Measurements from ENCODE around the gene ARHGEF9.

The ARHGEF9 gene

DNA sequence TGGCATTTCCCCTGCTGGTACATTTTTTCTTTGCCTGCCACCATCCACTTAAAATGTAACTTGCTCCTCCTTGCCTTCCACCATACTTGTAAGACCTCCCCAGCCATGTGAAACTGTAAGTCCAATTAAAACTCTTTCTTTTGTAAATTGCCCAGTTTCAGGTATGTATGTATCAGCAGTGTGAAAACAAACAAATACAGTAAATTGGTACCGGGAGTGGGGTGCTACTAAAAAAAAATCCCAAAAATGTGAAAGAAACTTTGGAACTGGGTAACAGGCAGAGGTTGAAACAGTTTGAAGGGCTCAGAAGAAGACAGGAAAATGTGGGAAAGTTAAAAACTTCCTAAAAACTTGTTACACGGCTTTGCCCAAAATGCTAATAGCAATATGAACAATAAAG, 16.3 kb downstream of the ARHGEF9 start:
- no peaks in the 10 kb centered on the region for H3K9me3 ChIP-seq (replicated peaks; ENCODE audit: insufficient read depth, low read length)
- DNase-seq, result no peak
- H3K36me3 ChIP-seq (replicated peaks; ENCODE audit: insufficient read depth, low read length), result no peaks in the 10 kb centered on the region
- no peaks in the 10 kb centered on the region for H3K27me3 ChIP-seq (replicated peaks; ENCODE audit: insufficient read depth, low read length)
- no peaks in the 10 kb centered on the region for H3K4me1 ChIP-seq (ENCODE audit: low read length)
- no peak for TF ChIP-seq EZH2phosphoT487 (IDR thresholded peaks at IDR 0.05; ENCODE audit: low read length)
- TF ChIP-seq, protein P1, sequence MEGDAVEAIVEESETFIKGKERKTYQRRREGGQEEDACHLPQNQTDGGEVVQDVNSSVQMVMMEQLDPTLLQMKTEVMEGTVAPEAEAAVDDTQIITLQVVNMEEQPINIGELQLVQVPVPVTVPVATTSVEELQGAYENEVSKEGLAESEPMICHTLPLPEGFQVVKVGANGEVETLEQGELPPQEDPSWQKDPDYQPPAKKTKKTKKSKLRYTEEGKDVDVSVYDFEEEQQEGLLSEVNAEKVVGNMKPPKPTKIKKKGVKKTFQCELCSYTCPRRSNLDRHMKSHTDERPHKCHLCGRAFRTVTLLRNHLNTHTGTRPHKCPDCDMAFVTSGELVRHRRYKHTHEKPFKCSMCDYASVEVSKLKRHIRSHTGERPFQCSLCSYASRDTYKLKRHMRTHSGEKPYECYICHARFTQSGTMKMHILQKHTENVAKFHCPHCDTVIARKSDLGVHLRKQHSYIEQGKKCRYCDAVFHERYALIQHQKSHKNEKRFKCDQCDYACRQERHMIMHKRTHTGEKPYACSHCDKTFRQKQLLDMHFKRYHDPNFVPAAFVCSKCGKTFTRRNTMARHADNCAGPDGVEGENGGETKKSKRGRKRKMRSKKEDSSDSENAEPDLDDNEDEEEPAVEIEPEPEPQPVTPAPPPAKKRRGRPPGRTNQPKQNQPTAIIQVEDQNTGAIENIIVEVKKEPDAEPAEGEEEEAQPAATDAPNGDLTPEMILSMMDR (IDR thresholded peaks at IDR 0.05; ENCODE audit: low read length), result no peak
- no peak for TF ChIP-seq EZH2 (optimal IDR thresholded peaks at IDR 0.05; ENCODE audit: low read depth, low read length)
- no peaks in the 10 kb centered on the region for H4K20me1 ChIP-seq (ENCODE audit: insufficient read depth, low read length)
- no peak overlapping the region for H3K4me3 ChIP-seq (ENCODE audit: low read length)
- H3K9ac ChIP-seq (ENCODE audit: low read length), result no peak overlapping the region
- H3F3A ChIP-seq (ENCODE audit: insufficient read depth, low read length), result no peaks in the 10 kb centered on the region
- H2AFZ ChIP-seq (ENCODE audit: low read length), result no peak overlapping the region
- no peaks in the 10 kb centered on the region for H3K9me2 ChIP-seq (replicated peaks; ENCODE audit: insufficient read depth, low read length)
- no peak overlapping the region for H3K27ac ChIP-seq (ENCODE audit: low read length)
- no peak overlapping the region for H3K4me2 ChIP-seq (ENCODE audit: low read depth, low read length)
- no peaks in the 10 kb centered on the region for H3K79me2 ChIP-seq (ENCODE audit: low read length)

DNA sequence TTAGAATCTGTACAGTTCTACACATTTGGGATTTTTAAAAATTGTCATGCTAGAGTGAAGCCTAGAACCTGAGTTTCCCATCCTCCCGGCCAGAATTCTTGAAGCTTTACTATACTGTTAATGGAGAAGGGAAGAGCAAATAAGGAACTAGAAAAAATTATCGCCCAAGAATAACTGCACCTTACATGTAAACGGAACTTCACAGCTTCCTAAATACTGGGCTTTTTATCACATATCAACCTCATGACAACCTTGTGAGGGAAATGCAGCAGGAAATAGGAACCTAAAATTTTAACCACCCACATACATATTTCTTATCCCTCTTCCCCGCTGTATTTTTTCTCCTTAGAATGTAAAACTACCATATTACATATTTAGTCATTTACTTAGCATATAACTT, 19.3 kb downstream of the ARHGEF9 start:
- no peak overlapping the region for H3K4me3 ChIP-seq (ENCODE audit: low read length)
- no peaks in the 10 kb centered on the region for H3K27me3 ChIP-seq (replicated peaks; ENCODE audit: insufficient read depth, low read length)
- no peaks in the 10 kb centered on the region for H3K36me3 ChIP-seq (replicated peaks; ENCODE audit: insufficient read depth, low read length)
- no peaks in the 10 kb centered on the region for H3K9me2 ChIP-seq (replicated peaks; ENCODE audit: insufficient read depth, low read length)
- no peak overlapping the region for H3K27ac ChIP-seq (ENCODE audit: low read length)
- H4K20me1 ChIP-seq (ENCODE audit: insufficient read depth, low read length), result no peaks in the 10 kb centered on the region
- H3K9ac ChIP-seq (ENCODE audit: low read length), result no peak overlapping the region
- H3K79me2 ChIP-seq (ENCODE audit: low read length), result no peaks in the 10 kb centered on the region
- TF ChIP-seq, protein P1 (IDR thresholded peaks at IDR 0.05; ENCODE audit: low read length), result no peak
- no peak for TF ChIP-seq EZH2phosphoT487 (IDR thresholded peaks at IDR 0.05; ENCODE audit: low read length)
- no peak for TF ChIP-seq EZH2 (optimal IDR thresholded peaks at IDR 0.05; ENCODE audit: low read depth, low read length)
- H3K4me2 ChIP-seq (ENCODE audit: low read depth, low read length), result no peak overlapping the region
- no peaks in the 10 kb centered on the region for H3F3A ChIP-seq (ENCODE audit: insufficient read depth, low read length)
- DNase-seq, result no peak
- no peak overlapping the region for H2AFZ ChIP-seq (ENCODE audit: low read length)
- no peaks in the 10 kb centered on the region for H3K9me3 ChIP-seq (replicated peaks; ENCODE audit: insufficient read depth, low read length)
- peaks cover 17% of the 10 kb centered on the region for H3K4me1 ChIP-seq (ENCODE audit: low read length)

DNA sequence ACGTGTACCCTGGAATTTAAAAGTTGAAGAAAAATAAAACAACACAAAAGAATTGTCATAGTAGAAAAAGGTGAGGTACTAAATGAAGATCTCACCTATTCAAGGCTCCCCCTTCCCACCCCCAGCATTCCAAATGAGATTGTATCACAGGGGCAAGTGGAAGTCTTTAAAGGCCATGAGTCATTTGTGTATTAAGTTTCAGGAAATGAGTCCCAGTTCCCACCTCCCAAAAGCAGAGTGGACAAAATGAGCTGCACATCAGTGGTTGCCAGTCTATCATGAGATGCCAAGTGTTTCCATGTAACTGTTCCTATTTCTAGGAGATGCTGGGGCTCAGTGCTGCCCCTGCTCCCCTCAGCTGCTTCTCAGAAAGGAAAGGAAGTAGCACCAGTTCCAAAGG, 20.1 kb downstream of the ARHGEF9 start:
- H3K4me2 ChIP-seq (ENCODE audit: low read depth, low read length), result no peak overlapping the region
- no peak overlapping the region for H3K27ac ChIP-seq (ENCODE audit: low read length)
- DNase-seq, result no peak
- H3K4me3 ChIP-seq (ENCODE audit: low read length), result no peak overlapping the region
- no peaks in the 10 kb centered on the region for H3K79me2 ChIP-seq (ENCODE audit: low read length)
- no peaks in the 10 kb centered on the region for H3K36me3 ChIP-seq (replicated peaks; ENCODE audit: insufficient read depth, low read length)
- no peaks in the 10 kb centered on the region for H3K9me3 ChIP-seq (replicated peaks; ENCODE audit: insufficient read depth, low read length)
- H4K20me1 ChIP-seq (ENCODE audit: insufficient read depth, low read length), result no peaks in the 10 kb centered on the region
- no peaks in the 10 kb centered on the region for H3K27me3 ChIP-seq (replicated peaks; ENCODE audit: insufficient read depth, low read length)
- TF ChIP-seq EZH2phosphoT487 (IDR thresholded peaks at IDR 0.05; ENCODE audit: low read length) (no peak), EZH2 (optimal IDR thresholded peaks at IDR 0.05; ENCODE audit: low read depth, low read length) (no peak)
- TF ChIP-seq, protein P1 (IDR thresholded peaks at IDR 0.05; ENCODE audit: low read length), result no peak
- no peaks in the 10 kb centered on the region for H3F3A ChIP-seq (ENCODE audit: insufficient read depth, low read length)
- no peak overlapping the region for H2AFZ ChIP-seq (ENCODE audit: low read length)
- H3K9ac ChIP-seq (ENCODE audit: low read length), result no peak overlapping the region
- H3K9me2 ChIP-seq (replicated peaks; ENCODE audit: insufficient read depth, low read length), result no peaks in the 10 kb centered on the region
- peaks cover 22% of the 10 kb centered on the region for H3K4me1 ChIP-seq (ENCODE audit: low read length)
